SK-N-SH treated with all-trans-retinoic acid at 6 μM for 48 hours (cell line): ENCODE data around the gene RAP1GAP.
"Not testable (repeated sequence)": the region's sequence is repeated elsewhere in the genome, so short reads cannot be mapped to it uniquely, and the experiment has no call there.

ENCODE experiments used
- ATAC-seq: fragments of 200-7000 bp; cut with Tn5 transposase; 3 replicates; pipeline ENCODE4 v1.9.1; 2020; ENCODE audit warnings: mild to moderate bottlenecking, moderate library complexity
- ARNTL ChIP-seq: fragments of 450-650 bp; formaldehyde crosslinking; IDR thresholded peaks from 2 replicates; pipeline ENCODE4 v1.5.0; 2020; ENCODE audit warnings: low read depth, mild to moderate bottlenecking, moderate library complexity, borderline replicate concordance
- BACH2 ChIP-seq: fragments of 250-450 bp; sonication (Bioruptor Pico); IDR thresholded peaks from 2 replicates; pipeline ENCODE4 v1.9.0; 2021; ENCODE audit warnings: mild to moderate bottlenecking, borderline replicate concordance
- CSDC2 ChIP-seq: fragments of 250-450 bp; sonication (Bioruptor Pico); IDR thresholded peaks from 2 replicates; pipeline ENCODE4 v1.5.0; 2020; ENCODE audit warnings: mild to moderate bottlenecking, moderate library complexity
- ESRRG ChIP-seq: fragments of 250-450 bp; sonication (Bioruptor Pico); IDR thresholded peaks from 2 replicates; pipeline ENCODE4 v1.6.1; 2021; ENCODE audit warnings: mild to moderate bottlenecking
- ISL1 ChIP-seq: fragments of 250-450 bp; sonication (Bioruptor Pico); IDR thresholded peaks from 2 replicates; pipeline ENCODE4 v2.1.2; 2022; ENCODE audit warnings: mild to moderate bottlenecking, moderate library complexity
- OSR1 ChIP-seq: fragments of 250-450 bp; sonication (Bioruptor Pico); IDR thresholded peaks from 2 replicates; pipeline ENCODE4 v1.8.0; 2022; ENCODE audit warnings: moderate library complexity, mild to moderate bottlenecking, inconsistent platforms
- PPARA ChIP-seq: fragments of 250-450 bp; sonication (Bioruptor Pico); IDR thresholded peaks from 2 replicates; pipeline ENCODE4 v1.5.0; 2020; ENCODE audit warnings: mild to moderate bottlenecking, borderline replicate concordance
- RARB ChIP-seq: fragments of 250-450 bp; sonication (Bioruptor Pico); IDR thresholded peaks from 2 replicates; pipeline ENCODE4 v1.8.0; 2021; ENCODE audit warnings: mild to moderate bottlenecking, moderate library complexity
- SNAI2 ChIP-seq: fragments of 250-450 bp; sonication (Bioruptor Pico); IDR thresholded peaks from 2 replicates; pipeline ENCODE4 v1.5.0; 2020; ENCODE audit warnings: mild to moderate bottlenecking, moderate library complexity
- TCF4 ChIP-seq: fragments of 250-450 bp; sonication (Bioruptor Pico); IDR thresholded peaks from 2 replicates; pipeline ENCODE4 v1.8.0; 2021; ENCODE audit warnings: mild to moderate bottlenecking, moderate library complexity, borderline replicate concordance
- TOX ChIP-seq: fragments of 250-450 bp; sonication (Bioruptor Pico); IDR thresholded peaks from 2 replicates; pipeline ENCODE4 v1.8.0; 2021; ENCODE audit warnings: mild to moderate bottlenecking, moderate library complexity, borderline replicate concordance
- ZC3H10 ChIP-seq: fragments of 250-450 bp; sonication (Bioruptor Pico); IDR thresholded peaks from 2 replicates; pipeline ENCODE4 v1.5.1; 2021; ENCODE audit warnings: mild to moderate bottlenecking, moderate library complexity
- ZFP3 ChIP-seq: fragments of 250-450 bp; sonication (Bioruptor Pico); IDR thresholded peaks from 2 replicates; pipeline ENCODE4 v1.5.0; 2020; ENCODE audit warnings: mild to moderate bottlenecking, moderate library complexity
- ZFP30 ChIP-seq: fragments of 450-650 bp; formaldehyde crosslinking; IDR thresholded peaks from 2 replicates; pipeline ENCODE4 v1.5.0; 2022; ENCODE audit warnings: mild to moderate bottlenecking, moderate library complexity
- ZNF70 ChIP-seq: fragments of 450-650 bp; formaldehyde crosslinking; IDR thresholded peaks from 2 replicates; pipeline ENCODE4 v1.5.0; 2020; ENCODE audit warnings: mild to moderate bottlenecking, moderate library complexity
- ZNF8 ChIP-seq: fragments of 450-650 bp; formaldehyde crosslinking; IDR thresholded peaks from 2 replicates; pipeline ENCODE4 v1.5.0; 2020; ENCODE audit warnings: mild to moderate bottlenecking, moderate library complexity
- TF ChIP-seq, protein P1 (sequence below): fragments of 250-450 bp; sonication (Bioruptor Pico); IDR thresholded peaks from 2 replicates; pipeline ENCODE4 v1.5.1; 2020; ENCODE audit warnings: low read depth, mild to moderate bottlenecking, moderate library complexity
- TF ChIP-seq, protein P2 (sequence below): fragments of 250-450 bp; sonication (Bioruptor Pico); IDR thresholded peaks from 2 replicates; pipeline ENCODE4 v1.8.0; 2021; ENCODE audit warnings: low read depth, mild to moderate bottlenecking, moderate library complexity, borderline replicate concordance
- TF ChIP-seq, protein P3 (sequence below): fragments of 250-450 bp; sonication (Bioruptor Pico); IDR thresholded peaks from 2 replicates; pipeline ENCODE4 v1.8.0; 2020; ENCODE audit warnings: mild to moderate bottlenecking, moderate library complexity, borderline replicate concordance
- TF ChIP-seq, protein P4 (sequence below): fragments of 250-450 bp; sonication (Bioruptor Pico); IDR thresholded peaks from 2 replicates; pipeline ENCODE4 v1.5.0; 2020; ENCODE audit warnings: mild to moderate bottlenecking, moderate library complexity
- TF ChIP-seq, protein P5 (sequence below): fragments of 250-450 bp; sonication (Bioruptor Pico); IDR thresholded peaks from 2 replicates; pipeline ENCODE4 v1.5.1; 2021; ENCODE audit warnings: mild to moderate bottlenecking, moderate library complexity

The RAP1GAP gene

DNA sequence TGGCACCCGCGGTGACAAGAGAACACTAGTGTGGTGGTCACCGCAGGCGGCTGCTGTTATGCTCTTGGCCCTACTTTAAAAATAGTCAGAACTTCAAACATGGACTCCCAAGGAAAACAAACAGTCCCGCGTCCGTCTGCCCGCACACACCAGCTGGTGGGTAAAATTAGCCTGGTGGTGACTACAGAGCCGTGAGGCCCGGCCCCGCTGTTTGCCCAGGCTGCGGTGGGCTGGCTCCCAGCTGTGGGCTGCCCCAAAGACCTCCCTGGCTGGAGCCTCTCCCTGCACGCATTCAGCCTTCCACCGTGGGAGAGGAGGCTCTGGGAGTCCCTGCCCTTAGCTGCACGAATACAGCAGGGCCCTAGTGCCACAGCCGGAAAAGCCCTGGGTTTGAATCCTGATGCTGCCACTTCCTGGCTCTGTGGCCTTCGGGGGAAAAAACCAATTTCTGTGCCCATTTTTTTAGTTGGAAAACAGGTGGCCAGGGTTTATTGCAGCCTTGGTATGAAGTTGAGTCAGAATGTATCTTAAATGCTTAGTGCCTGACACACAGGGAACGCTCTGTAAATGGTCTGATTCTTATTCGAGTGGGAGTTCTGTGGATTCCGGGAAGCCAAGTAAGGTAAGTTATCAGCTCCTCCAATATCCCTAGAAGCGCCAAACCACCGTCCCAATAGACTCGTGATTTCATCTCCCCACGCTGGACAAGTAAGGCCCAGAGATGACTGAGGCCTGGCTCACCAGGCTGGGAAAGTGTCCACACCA, 101.7 kb downstream of the RAP1GAP start:
- no peak for ATAC-seq
- TF ChIP-seq ZFP30 (CRISPR knock-in tag) (no peak), ZNF70 (CRISPR knock-in tag) (no peak), OSR1 (CRISPR knock-in tag) (no peak), ZNF8 (no peak), ARNTL (CRISPR knock-in tag) (no peak)

DNA sequence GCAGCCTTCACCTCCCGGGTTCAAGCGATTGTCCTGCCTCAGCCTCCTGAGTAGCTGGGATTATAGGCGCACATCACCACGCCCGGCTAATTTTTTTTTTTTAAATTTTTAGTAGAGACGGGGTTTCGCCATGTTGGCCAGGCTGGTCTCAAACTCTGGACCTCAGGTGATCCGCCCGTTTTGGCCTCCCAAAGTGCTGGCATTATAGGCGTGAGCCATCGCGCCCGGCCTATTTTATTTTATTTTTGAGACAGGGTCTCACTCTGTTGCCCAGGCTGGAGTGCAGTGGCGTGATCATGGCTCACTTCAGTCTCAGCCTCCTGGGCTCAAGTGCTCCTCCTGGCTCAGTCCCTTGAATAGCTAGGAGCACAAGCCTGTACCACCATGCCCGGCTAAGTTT, 102.8 kb downstream of the RAP1GAP start:
- ATAC-seq = not testable (repeated sequence)

DNA sequence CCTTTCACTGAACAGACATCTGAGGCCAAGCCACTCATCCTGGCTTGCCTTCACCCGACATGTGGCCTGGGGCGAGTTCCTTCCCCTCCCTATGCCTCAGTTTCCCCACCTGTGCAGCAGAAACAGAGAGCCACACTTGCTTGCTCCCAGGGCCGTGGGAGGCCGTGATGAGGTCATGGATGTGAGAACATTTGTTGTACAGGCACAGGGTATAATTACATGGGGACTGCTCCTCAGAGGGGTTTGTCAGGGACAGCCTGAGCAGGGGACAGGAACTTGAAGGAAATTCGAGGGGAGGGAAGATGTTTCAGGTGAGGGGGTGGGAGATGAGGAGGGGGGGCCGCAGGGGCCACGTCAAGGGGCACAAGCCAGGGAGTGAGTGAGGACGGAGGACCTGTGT, 103.9 kb downstream of the RAP1GAP start:
- TF ChIP-seq TOX (CRISPR knock-in tag) (no peak), ZNF70 (CRISPR knock-in tag) (no peak), ARNTL (CRISPR knock-in tag) (no peak), OSR1 (CRISPR knock-in tag) (no peak), PPARA (CRISPR knock-in tag) (no peak), TCF4 (no peak), ZNF8 (no peak), ISL1 (CRISPR knock-in tag) (no peak)
- TF ChIP-seq, protein P1, sequence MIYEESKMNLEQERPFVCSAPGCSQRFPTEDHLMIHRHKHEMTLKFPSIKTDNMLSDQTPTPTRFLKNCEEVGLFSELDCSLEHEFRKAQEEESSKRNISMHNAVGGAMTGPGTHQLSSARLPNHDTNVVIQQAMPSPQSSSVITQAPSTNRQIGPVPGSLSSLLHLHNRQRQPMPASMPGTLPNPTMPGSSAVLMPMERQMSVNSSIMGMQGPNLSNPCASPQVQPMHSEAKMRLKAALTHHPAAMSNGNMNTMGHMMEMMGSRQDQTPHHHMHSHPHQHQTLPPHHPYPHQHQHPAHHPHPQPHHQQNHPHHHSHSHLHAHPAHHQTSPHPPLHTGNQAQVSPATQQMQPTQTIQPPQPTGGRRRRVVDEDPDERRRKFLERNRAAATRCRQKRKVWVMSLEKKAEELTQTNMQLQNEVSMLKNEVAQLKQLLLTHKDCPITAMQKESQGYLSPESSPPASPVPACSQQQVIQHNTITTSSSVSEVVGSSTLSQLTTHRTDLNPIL (CRISPR knock-in tag) = no peak
- TF ChIP-seq, protein P2, sequence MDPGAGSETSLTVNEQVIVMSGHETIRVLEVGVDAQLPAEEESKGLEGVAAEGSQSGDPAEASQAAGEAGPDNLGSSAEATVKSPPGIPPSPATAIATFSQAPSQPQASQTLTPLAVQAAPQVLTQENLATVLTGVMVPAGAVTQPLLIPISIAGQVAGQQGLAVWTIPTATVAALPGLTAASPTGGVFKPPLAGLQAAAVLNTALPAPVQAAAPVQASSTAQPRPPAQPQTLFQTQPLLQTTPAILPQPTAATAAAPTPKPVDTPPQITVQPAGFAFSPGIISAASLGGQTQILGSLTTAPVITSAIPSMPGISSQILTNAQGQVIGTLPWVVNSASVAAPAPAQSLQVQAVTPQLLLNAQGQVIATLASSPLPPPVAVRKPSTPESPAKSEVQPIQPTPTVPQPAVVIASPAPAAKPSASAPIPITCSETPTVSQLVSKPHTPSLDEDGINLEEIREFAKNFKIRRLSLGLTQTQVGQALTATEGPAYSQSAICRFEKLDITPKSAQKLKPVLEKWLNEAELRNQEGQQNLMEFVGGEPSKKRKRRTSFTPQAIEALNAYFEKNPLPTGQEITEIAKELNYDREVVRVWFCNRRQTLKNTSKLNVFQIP (CRISPR knock-in tag) = no peak
- TF ChIP-seq, protein P3, sequence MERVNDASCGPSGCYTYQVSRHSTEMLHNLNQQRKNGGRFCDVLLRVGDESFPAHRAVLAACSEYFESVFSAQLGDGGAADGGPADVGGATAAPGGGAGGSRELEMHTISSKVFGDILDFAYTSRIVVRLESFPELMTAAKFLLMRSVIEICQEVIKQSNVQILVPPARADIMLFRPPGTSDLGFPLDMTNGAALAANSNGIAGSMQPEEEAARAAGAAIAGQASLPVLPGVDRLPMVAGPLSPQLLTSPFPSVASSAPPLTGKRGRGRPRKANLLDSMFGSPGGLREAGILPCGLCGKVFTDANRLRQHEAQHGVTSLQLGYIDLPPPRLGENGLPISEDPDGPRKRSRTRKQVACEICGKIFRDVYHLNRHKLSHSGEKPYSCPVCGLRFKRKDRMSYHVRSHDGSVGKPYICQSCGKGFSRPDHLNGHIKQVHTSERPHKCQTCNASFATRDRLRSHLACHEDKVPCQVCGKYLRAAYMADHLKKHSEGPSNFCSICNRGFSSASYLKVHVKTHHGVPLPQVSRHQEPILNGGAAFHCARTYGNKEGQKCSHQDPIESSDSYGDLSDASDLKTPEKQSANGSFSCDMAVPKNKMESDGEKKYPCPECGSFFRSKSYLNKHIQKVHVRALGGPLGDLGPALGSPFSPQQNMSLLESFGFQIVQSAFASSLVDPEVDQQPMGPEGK (CRISPR knock-in tag) = no peak

DNA sequence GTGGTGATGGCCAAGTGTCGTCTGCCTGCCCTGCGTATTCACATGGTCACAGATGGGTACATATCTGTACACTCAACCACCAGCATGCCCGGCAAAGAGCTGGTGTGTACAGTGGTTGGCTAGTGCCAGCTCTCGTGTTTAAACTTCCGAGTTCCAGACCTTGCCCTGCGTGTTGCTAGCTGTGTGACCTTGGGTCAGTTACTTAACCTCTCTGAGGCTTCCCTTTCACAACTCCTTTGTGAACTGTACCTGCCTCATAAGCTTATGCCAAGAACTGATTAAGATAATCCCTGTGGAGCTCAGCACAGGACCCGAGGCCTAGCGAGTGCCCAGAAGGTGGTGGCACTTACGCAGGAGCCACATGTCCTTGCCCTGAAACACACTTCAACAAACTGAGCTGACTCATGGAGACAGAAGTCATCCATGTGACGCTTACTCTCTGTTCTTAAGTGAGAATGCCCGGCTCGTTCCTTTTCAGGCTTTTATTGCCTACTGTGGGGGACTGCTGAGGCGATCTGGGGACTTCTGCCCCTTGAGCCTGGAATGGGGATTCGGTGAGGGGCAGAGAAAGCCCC, 104.5 kb downstream of the RAP1GAP start:
- no peak for ATAC-seq
- TF ChIP-seq, protein P4, sequence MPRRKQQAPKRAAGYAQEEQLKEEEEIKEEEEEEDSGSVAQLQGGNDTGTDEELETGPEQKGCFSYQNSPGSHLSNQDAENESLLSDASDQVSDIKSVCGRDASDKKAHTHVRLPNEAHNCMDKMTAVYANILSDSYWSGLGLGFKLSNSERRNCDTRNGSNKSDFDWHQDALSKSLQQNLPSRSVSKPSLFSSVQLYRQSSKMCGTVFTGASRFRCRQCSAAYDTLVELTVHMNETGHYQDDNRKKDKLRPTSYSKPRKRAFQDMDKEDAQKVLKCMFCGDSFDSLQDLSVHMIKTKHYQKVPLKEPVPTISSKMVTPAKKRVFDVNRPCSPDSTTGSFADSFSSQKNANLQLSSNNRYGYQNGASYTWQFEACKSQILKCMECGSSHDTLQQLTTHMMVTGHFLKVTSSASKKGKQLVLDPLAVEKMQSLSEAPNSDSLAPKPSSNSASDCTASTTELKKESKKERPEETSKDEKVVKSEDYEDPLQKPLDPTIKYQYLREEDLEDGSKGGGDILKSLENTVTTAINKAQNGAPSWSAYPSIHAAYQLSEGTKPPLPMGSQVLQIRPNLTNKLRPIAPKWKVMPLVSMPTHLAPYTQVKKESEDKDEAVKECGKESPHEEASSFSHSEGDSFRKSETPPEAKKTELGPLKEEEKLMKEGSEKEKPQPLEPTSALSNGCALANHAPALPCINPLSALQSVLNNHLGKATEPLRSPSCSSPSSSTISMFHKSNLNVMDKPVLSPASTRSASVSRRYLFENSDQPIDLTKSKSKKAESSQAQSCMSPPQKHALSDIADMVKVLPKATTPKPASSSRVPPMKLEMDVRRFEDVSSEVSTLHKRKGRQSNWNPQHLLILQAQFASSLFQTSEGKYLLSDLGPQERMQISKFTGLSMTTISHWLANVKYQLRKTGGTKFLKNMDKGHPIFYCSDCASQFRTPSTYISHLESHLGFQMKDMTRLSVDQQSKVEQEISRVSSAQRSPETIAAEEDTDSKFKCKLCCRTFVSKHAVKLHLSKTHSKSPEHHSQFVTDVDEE (CRISPR knock-in tag) = no peak
- TF ChIP-seq CSDC2 (CRISPR knock-in tag) (no peak), ZNF70 (CRISPR knock-in tag) (no peak), ZC3H10 (no peak), PPARA (CRISPR knock-in tag) (no peak), ZNF8 (no peak), ZFP3 (CRISPR knock-in tag) (no peak)

More for the DNA sequence above, 103.9 kb downstream of the RAP1GAP start:
- ATAC-seq = no peak

DNA sequence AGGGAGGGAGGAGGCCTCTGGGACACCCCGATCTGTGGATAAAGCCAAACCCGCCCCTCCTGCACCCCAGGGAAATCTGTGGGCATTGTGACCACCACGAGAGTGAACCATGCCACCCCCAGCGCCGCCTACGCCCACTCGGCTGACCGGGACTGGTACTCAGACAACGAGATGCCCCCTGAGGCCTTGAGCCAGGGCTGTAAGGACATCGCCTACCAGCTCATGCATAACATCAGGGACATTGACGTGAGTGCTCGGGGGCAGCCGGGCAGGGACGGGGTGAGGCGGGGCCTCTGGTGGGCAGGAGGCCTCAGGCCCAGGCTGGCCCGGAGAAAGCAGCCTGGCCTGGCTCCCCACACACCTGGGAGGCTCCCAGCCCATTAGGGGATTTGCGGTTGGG, 105.2 kb downstream of the RAP1GAP start:
- TF ChIP-seq ISL1 (CRISPR knock-in tag) (no peak), ZFP3 (CRISPR knock-in tag) (no peak), PPARA (CRISPR knock-in tag) (no peak), ESRRG (CRISPR knock-in tag) (no peak), ZNF70 (CRISPR knock-in tag) (no peak), SNAI2 (no peak), BACH2 (CRISPR knock-in tag) (no peak), RARB (CRISPR knock-in tag) (no peak)
- TF ChIP-seq, protein P5, sequence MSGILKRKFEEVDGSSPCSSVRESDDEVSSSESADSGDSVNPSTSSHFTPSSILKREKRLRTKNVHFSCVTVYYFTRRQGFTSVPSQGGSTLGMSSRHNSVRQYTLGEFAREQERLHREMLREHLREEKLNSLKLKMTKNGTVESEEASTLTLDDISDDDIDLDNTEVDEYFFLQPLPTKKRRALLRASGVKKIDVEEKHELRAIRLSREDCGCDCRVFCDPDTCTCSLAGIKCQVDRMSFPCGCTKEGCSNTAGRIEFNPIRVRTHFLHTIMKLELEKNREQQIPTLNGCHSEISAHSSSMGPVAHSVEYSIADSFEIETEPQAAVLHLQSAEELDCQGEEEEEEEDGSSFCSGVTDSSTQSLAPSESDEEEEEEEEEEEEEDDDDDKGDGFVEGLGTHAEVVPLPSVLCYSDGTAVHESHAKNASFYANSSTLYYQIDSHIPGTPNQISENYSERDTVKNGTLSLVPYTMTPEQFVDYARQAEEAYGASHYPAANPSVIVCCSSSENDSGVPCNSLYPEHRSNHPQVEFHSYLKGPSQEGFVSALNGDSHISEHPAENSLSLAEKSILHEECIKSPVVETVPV = no peak
- TF ChIP-seq, protein P4 (CRISPR knock-in tag) = no peak
- no peak for ATAC-seq
